ENCODE measurements around the gene LRG1.

GRCh38 chr19:4536798-4537197, 3.0 kb downstream of the LRG1 start:
- TF ChIP-seq, protein P1, sequence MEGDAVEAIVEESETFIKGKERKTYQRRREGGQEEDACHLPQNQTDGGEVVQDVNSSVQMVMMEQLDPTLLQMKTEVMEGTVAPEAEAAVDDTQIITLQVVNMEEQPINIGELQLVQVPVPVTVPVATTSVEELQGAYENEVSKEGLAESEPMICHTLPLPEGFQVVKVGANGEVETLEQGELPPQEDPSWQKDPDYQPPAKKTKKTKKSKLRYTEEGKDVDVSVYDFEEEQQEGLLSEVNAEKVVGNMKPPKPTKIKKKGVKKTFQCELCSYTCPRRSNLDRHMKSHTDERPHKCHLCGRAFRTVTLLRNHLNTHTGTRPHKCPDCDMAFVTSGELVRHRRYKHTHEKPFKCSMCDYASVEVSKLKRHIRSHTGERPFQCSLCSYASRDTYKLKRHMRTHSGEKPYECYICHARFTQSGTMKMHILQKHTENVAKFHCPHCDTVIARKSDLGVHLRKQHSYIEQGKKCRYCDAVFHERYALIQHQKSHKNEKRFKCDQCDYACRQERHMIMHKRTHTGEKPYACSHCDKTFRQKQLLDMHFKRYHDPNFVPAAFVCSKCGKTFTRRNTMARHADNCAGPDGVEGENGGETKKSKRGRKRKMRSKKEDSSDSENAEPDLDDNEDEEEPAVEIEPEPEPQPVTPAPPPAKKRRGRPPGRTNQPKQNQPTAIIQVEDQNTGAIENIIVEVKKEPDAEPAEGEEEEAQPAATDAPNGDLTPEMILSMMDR (IDR thresholded peaks at IDR 0.05), result no peak
- TF ChIP-seq REST (IDR thresholded peaks at IDR 0.05; ENCODE audit: insufficient read depth in 1 of 2, low read depth in 2 of 2, low read length in 1 of 2), result no peak
